Measurements from ENCODE around the gene BLID. TPM values are rescaled to one million over a fixed set of nuclear protein-coding genes. Genes with fewer than 3 reads are reported as not detected.

BLID gene
- total and polyA plus RNA-seq, 2 of the 4 experiments (the other 2 are of a cell fraction), result 0.24 to 30.8 TPM

DNA sequence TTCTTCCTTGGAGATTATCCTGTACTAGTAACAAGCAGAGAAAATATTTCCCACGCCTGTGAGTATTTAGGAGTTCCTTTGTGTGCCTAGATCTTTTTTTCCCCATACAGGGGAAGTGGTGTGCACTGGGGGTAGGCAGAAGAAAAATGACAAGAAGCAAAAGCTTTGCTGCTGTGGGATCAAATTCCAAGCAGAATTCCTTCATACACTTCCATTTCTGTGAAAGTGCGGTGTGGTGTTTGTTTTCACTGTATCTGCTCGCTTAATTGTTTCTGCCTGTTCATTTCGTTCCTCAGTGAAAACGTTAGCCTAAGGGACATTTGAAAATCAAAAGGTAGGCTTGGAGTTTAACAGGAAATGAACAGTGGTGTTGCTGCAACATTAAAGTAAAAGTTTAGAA is 47.9 kb downstream of the BLID start:
- Histone ChIP-seq H4K8ac (ENCODE audit: low read depth in 2 of 2, low read length in 2 of 2) (peak overlapping the region; percentile 5 to 87; a peak in 3 of 4 replicates), H4K5ac (ENCODE audit: low read depth, low read length) (peak overlapping the region; percentile 15; the same call in 1 of the 2 replicates), H4K20me1 (ENCODE audit: insufficient read depth, low read length) (no peaks in the 10 kb centered on the region), H3K4me2 (ENCODE audit: low read depth, low read length) (peak overlapping the region; percentile 37), H3K27me3 (ENCODE audit: control insufficient read depth, insufficient read depth, low read length) (no peaks in the 10 kb centered on the region), H3K9me1 (ENCODE audit: insufficient read depth, low read length) (peaks cover 9% of the 10 kb centered on the region; the same call in 1 of the 2 replicates), H2BK20ac (ENCODE audit: low read depth, low read length) (peak overlapping the region; percentile 91; the same call in 1 of the 2 replicates), H2BK15ac (ENCODE audit: low read depth, low read length) (peak overlapping the region; percentile 62; the same call in 1 of the 3 replicates), H3K4ac (ENCODE audit: low read depth, low read length) (peak overlapping the region; percentile 48; the same call in 1 of the 2 replicates), H3K14ac (replicated peaks; ENCODE audit: low read depth, low read length) (peak overlapping the region; percentile 78), H3K27ac (ENCODE audit: insufficient read depth, low read length) (peak overlapping the region; percentile 60), H2BK120ac (ENCODE audit: low read depth, low read length) (peak overlapping the region; percentile 88), H4K91ac (ENCODE audit: insufficient read depth, low read depth, low read length) (0 out of 2 replicates have a peak overlapping the region, but pooled peaks have one; percentile 7), H3K79me1 (ENCODE audit: low read depth in 1 of 2, low read length in 2 of 2) (peaks cover 13 to 43% of the 10 kb centered on the region in 2 experiments), H3K4me1 (ENCODE audit: control insufficient read depth, insufficient read depth, low read length) (peaks cover 16% of the 10 kb centered on the region), H3K23ac (ENCODE audit: low read depth, low read length) (peak overlapping the region; percentile 68), H3K18ac (ENCODE audit: low read depth, low read length) (peak overlapping the region; percentile 19; the same call in 1 of the 2 replicates), H3K4me3 (ENCODE audit: insufficient read depth, low read depth, low read length) (no peak overlapping the region; the same call in 1 of the 2 replicates), H3K9ac (ENCODE audit: low read depth, low read length) (peak overlapping the region; percentile 58), H2AFZ (replicated peaks; ENCODE audit: low read length, poor library complexity) (peak overlapping the region; percentile 29), H3K9me3 (ENCODE audit: control insufficient read depth, insufficient read depth, low read length) (peaks cover 3% of the 10 kb centered on the region; the same call in 1 of the 2 replicates), H2AK9ac (replicated peaks; ENCODE audit: low read depth, low read length, poor library complexity) (no peak overlapping the region), H2BK5ac (ENCODE audit: low read depth, low read length, poor library complexity, severe bottlenecking) (peak overlapping the region; percentile 89), H2AK5ac (ENCODE audit: low read depth, low read length) (peak overlapping the region; percentile 15; the same call in 1 of the 2 replicates), H3K36me3 (ENCODE audit: control insufficient read depth, insufficient read depth, low read length) (peaks cover 11% of the 10 kb centered on the region), H3K56ac (ENCODE audit: extremely low read depth, insufficient read depth, low read length) (peak overlapping the region; percentile 62)
- ChIA-PET POLR2A (ENCODE audit: unreplicated experiment) (interaction anchor here (0.8 kb wide), 1 partner anchor 1810 kb away, joined by 3 read pairs; no protein-coding TSS in a partner anchor), CTCF (interaction anchor here (0.5 kb wide), 1 partner anchor 202 kb away, joined by 9 read pairs; no protein-coding TSS in a partner anchor)
- DNase-seq (no peak), ATAC-seq (ENCODE audit: low read depth) (peak; percentile 60)
- TF ChIP-seq, protein P1, sequence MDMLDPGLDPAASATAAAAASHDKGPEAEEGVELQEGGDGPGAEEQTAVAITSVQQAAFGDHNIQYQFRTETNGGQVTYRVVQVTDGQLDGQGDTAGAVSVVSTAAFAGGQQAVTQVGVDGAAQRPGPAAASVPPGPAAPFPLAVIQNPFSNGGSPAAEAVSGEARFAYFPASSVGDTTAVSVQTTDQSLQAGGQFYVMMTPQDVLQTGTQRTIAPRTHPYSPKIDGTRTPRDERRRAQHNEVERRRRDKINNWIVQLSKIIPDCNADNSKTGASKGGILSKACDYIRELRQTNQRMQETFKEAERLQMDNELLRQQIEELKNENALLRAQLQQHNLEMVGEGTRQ (IDR thresholded peaks at IDR 0.05; ENCODE audit: low read depth, low read length), result no peak
- TF ChIP-seq, protein P2, sequence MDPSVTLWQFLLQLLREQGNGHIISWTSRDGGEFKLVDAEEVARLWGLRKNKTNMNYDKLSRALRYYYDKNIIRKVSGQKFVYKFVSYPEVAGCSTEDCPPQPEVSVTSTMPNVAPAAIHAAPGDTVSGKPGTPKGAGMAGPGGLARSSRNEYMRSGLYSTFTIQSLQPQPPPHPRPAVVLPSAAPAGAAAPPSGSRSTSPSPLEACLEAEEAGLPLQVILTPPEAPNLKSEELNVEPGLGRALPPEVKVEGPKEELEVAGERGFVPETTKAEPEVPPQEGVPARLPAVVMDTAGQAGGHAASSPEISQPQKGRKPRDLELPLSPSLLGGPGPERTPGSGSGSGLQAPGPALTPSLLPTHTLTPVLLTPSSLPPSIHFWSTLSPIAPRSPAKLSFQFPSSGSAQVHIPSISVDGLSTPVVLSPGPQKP (IDR thresholded peaks at IDR 0.05; ENCODE audit: borderline replicate concordance, low read depth, low read length), result no peak
- TF ChIP-seq MAZ (IDR thresholded peaks at IDR 0.05; ENCODE audit: borderline replicate concordance, low read depth, low read length) (no peak), CHD1 (IDR thresholded peaks at IDR 0.05; ENCODE audit: low read depth, low read length) (no peak), RCOR1 (IDR thresholded peaks at IDR 0.05; ENCODE audit: insufficient replicate concordance, low read length) (no peak), MAFK (IDR thresholded peaks at IDR 0.05; ENCODE audit: low read depth, low read length) (no peak), POLR2A (IDR thresholded peaks at IDR 0.05; ENCODE audit: low read depth, low read length) (no peak), NFE2L2 (IDR thresholded peaks at IDR 0.05; ENCODE audit: low read depth, low read length) (no peak), FOS (IDR thresholded peaks at IDR 0.05; ENCODE audit: low read depth, low read length) (no peak), MXI1 (IDR thresholded peaks at IDR 0.05; ENCODE audit: borderline replicate concordance, low read depth, low read length) (no peak), RAD21 (IDR thresholded peaks at IDR 0.05; ENCODE audit: low read length) (no peak), BHLHE40 (IDR thresholded peaks at IDR 0.05; ENCODE audit: low read depth, low read length) (no peak), SMC3 (IDR thresholded peaks at IDR 0.05; ENCODE audit: low read depth, low read length) (no peak), CEBPB (IDR thresholded peaks at IDR 0.05; ENCODE audit: low read depth, low read length) (no peak), RFX5 (IDR thresholded peaks at IDR 0.05; ENCODE audit: low read depth, low read length) (no peak)
- TF ChIP-seq, protein P3, sequence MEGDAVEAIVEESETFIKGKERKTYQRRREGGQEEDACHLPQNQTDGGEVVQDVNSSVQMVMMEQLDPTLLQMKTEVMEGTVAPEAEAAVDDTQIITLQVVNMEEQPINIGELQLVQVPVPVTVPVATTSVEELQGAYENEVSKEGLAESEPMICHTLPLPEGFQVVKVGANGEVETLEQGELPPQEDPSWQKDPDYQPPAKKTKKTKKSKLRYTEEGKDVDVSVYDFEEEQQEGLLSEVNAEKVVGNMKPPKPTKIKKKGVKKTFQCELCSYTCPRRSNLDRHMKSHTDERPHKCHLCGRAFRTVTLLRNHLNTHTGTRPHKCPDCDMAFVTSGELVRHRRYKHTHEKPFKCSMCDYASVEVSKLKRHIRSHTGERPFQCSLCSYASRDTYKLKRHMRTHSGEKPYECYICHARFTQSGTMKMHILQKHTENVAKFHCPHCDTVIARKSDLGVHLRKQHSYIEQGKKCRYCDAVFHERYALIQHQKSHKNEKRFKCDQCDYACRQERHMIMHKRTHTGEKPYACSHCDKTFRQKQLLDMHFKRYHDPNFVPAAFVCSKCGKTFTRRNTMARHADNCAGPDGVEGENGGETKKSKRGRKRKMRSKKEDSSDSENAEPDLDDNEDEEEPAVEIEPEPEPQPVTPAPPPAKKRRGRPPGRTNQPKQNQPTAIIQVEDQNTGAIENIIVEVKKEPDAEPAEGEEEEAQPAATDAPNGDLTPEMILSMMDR (conservative IDR thresholded peaks at IDR 0.05; ENCODE audit: low read depth, low read length), result no peak
- dilution Hi-C loops (cut with HindIII; ENCODE audit: low sequenced_read_pairs, unreplicated experiment) (no loop called here), intact Hi-C loops (cut with micrococcal nuclease) (no loop called here), in situ Hi-C loops (cut with MboI; ENCODE audit: low sequenced_read_pairs) (no loop called here)
- no CpG with 5 or more reads among the region's 5 CpGs for WGBS, 2 experiments (ENCODE audit: extremely low coverage in 2 of 2, insufficient read length in 1 of 2)
- BruUV-seq (replicated peaks), result no TSS peak
